ENCODE results near the gene FAM227B.
"Not testable (repeated sequence)": the region's sequence is repeated elsewhere in the genome, so short reads cannot be mapped to it uniquely, and the experiment has no call there.

FAM227B gene

GRCh38 chr15:49435174-49435573, 185.4 kb downstream of the FAM227B start:
- no peak for DNase-seq

GRCh38 chr15:49430046-49430445, 190.6 kb downstream of the FAM227B start:
- no peak for DNase-seq

GRCh38 chr15:49428409-49429095, 192.1 kb downstream of the FAM227B start:
- no peak for DNase-seq

GRCh38 chr15:49427372-49427771, 193.2 kb downstream of the FAM227B start:
- DNase-seq: no peak

GRCh38 chr15:49424954-49425353, 195.7 kb downstream of the FAM227B start:
- no peak for DNase-seq

- DNase-seq: no peak
Observed at GRCh38 chr15:49423901-49424550, 196.6 kb downstream of the FAM227B start.

- no peak for DNase-seq
Observed at GRCh38 chr15:49423021-49423420, 197.6 kb downstream of the FAM227B start, which contains the start of gene FGF7. Gene FGF7 (plus strand): TSS chr15:49423242. CDS start chr15:49424298, 1,056 bp downstream.

GRCh38 chr15:49421991-49422390, 198.6 kb downstream of the FAM227B start:
- peak; percentile 58 for DNase-seq

GRCh38 chr15:49418811-49419210, 201.8 kb downstream of the FAM227B start:
- DNase-seq: no peak

- no peak for DNase-seq
Observed at GRCh38 chr15:49415638-49416037, 205.0 kb downstream of the FAM227B start.

- DNase-seq: no peak
Observed at GRCh38 chr15:49415149-49415548, 205.5 kb downstream of the FAM227B start.

- DNase-seq: no peak
Observed at GRCh38 chr15:49412797-49413196, 207.8 kb downstream of the FAM227B start.

GRCh38 chr15:49410641-49411040, 210.0 kb downstream of the FAM227B start:
- no peak for DNase-seq

- DNase-seq: no peak
Observed at GRCh38 chr15:49406352-49407118, 214.1 kb downstream of the FAM227B start.

- not testable (repeated sequence) for DNase-seq
Observed at GRCh38 chr15:49402515-49403296, 217.9 kb downstream of the FAM227B start.

GRCh38 chr15:49387471-49387870, 233.1 kb downstream of the FAM227B start:
- no peak for DNase-seq

- no peak for DNase-seq
Observed at GRCh38 chr15:49383266-49383665, 237.4 kb downstream of the FAM227B start.

- no peak for DNase-seq
Observed at GRCh38 chr15:49382394-49382793, 238.2 kb downstream of the FAM227B start.

- no peak for DNase-seq
Observed at GRCh38 chr15:49380912-49381311, 239.7 kb downstream of the FAM227B start.

- no peak for DNase-seq
Observed at GRCh38 chr15:49379996-49380395, 240.6 kb downstream of the FAM227B start.

- DNase-seq: no peak
Observed at GRCh38 chr15:49372366-49372765, 248.3 kb downstream of the FAM227B start.

- DNase-seq: no peak
Observed at GRCh38 chr15:49370782-49371181, 249.8 kb downstream of the FAM227B start.

GRCh38 chr15:49366496-49366895, 254.1 kb downstream of the FAM227B start:
- no peak for DNase-seq

Measured in NCI-H1436 (cell line).